Left ventricle myocardium inferior (tissue), 1 donor: ENCODE measurements around the gene FIGN. TPM values are rescaled to one million over a fixed set of nuclear protein-coding genes. Genes with fewer than 3 reads are reported as not detected.

Source experiments
- DNase-seq: peaks from one replicate; pipeline ENCODE4 v3.0.0-alpha.2; 2020
- H3K27ac ChIP-seq: fragments of 200-600 bp; replicated peaks from 2 replicates; pipeline ENCODE4 v1.8.0; 2021
- H3K27me3 ChIP-seq: fragments of 200-600 bp; 2 replicates; pipeline ENCODE4 v1.8.0; 2021; ENCODE audit warnings: low read depth
- H3K36me3 ChIP-seq: fragments of 200-600 bp; 2 replicates; pipeline ENCODE4 v1.8.0; 2021
- H3K4me1 ChIP-seq: fragments of 200-600 bp; 2 replicates; pipeline ENCODE4 v1.8.0; 2021
- H3K4me3 ChIP-seq: fragments of 200-600 bp; 2 replicates; pipeline ENCODE4 v1.8.0; 2021; ENCODE audit warnings: mild to moderate bottlenecking, moderate library complexity
- H3K9me3 ChIP-seq: fragments of 200-600 bp; replicated peaks from 2 replicates; pipeline ENCODE4 v1.8.0; 2021
- intact Hi-C: fragments of 100-400 bp; cut with micrococcal nuclease; formaldehyde crosslinking; loops from one replicate; pipeline ENCODE4 v1.11.0; 2022
- total RNA-seq: library from RNA; stranded (reverse); fragmentation: NEBNext Ultra II Directional; extraction: Animal tissue kit (Norgen Biotek cat#: 25700); gene quantifications from one replicate; pipeline ENCODE4 v1.2.1, GENCODE V29; 2021
- TF ChIP-seq, protein P1 (sequence below): fragments of 200-600 bp; IDR thresholded peaks from 2 replicates; pipeline ENCODE4 v1.8.0; 2021; ENCODE audit warnings: antibody characterized with exemption, mild to moderate bottlenecking, borderline replicate concordance
- donor health status: DM: no; HTN: yes; CAD: no; lungs with severe emphysema.

The FIGN gene
- total RNA-seq, 1 donor from 2014 or later = 12.9 TPM

DNA sequence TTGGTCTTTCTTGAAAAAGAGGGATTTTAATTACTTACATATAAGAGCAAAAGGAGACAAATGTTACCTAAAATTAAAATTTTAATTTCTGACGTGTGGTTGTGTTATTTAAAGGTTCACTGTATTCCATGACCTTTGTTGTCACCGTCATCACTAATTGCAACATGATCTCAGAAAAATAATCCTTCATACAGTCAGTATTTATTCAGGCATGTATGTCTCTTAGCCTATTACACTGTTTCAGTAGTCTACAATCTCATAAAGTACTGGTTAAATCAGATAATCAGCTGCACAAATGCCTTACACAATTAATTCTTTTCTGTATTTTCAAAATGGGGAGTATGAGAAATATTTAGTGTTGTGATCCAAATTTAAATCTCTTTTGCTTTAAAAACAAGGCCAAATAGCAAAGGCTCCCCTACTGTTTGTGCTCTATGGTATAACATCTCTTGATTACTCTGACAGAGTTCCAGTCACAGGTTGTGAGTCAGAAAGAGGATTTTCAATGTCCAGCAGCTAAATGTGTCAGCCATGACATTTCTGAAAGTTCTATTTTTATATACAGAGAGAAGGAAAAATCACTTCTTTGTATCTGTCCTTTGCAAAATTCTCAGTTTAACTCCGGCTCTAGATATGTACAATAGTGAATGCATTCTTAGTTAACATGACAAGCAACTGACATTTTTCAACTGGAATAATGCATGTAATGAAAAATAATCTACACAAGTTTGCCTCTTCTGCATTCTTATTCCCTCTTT is 184.0 kb downstream of the FIGN start:
- no peak overlapping the region for H3K4me3 ChIP-seq
- H3K36me3 ChIP-seq = no peaks in the 10 kb centered on the region
- H3K27me3 ChIP-seq = no peaks in the 10 kb centered on the region
- DNase-seq = no peak
- H3K9me3 ChIP-seq = no peaks in the 10 kb centered on the region
- intact Hi-C loops = no loop called here
- peaks cover 10% of the 10 kb centered on the region for H3K4me1 ChIP-seq
- H3K27ac ChIP-seq = no peak overlapping the region
- TF ChIP-seq, protein P1, sequence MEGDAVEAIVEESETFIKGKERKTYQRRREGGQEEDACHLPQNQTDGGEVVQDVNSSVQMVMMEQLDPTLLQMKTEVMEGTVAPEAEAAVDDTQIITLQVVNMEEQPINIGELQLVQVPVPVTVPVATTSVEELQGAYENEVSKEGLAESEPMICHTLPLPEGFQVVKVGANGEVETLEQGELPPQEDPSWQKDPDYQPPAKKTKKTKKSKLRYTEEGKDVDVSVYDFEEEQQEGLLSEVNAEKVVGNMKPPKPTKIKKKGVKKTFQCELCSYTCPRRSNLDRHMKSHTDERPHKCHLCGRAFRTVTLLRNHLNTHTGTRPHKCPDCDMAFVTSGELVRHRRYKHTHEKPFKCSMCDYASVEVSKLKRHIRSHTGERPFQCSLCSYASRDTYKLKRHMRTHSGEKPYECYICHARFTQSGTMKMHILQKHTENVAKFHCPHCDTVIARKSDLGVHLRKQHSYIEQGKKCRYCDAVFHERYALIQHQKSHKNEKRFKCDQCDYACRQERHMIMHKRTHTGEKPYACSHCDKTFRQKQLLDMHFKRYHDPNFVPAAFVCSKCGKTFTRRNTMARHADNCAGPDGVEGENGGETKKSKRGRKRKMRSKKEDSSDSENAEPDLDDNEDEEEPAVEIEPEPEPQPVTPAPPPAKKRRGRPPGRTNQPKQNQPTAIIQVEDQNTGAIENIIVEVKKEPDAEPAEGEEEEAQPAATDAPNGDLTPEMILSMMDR = no peak

DNA sequence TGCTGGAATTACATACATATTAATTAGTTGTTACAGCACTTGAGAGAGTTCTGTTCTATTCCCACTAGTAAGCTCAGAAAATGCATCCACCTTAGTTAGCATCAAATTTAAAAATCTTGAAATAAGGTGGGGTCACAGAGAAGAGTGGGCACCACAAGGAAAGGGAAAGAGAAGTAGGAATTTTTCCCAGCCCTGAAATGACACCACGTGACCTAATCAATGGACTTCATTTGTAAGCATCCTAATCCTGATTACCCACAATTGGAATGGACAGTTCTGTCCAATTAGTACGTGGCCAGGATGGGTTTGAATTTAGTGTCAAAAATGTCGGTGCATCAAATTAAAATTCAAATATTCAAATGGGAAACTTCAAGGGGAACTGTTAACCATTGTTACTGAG is 186.8 kb downstream of the FIGN start:
- Histone ChIP-seq H3K36me3 (no peaks in the 10 kb centered on the region), H3K27me3 (no peaks in the 10 kb centered on the region), H3K4me3 (no peak overlapping the region), H3K9me3 (no peaks in the 10 kb centered on the region), H3K27ac (no peak overlapping the region), H3K4me1 (peaks cover 10% of the 10 kb centered on the region)
- DNase-seq = no peak
- intact Hi-C loops = no loop called here
- TF ChIP-seq, protein P1 = no peak
